PFSK-1 (cell line): Measurements from ENCODE around the gene TSPAN15.

ENCODE experiments used
- FOXP2 ChIP-seq: optimal IDR thresholded peaks from 2 replicates; pipeline ENCODE3; 2011; ENCODE audit warnings: borderline replicate concordance, control low read depth, inconsistent platforms; ENCODE audit not compliant: insufficient read depth; ENCODE audit errors: extremely low read length, extremely low read depth
- POLR2AphosphoS5 ChIP-seq: IDR thresholded peaks from 2 replicates; pipeline ENCODE4 v1.6.1; 2012; ENCODE audit warnings: low read depth, mild to moderate bottlenecking, control low read depth, low read length, moderate library complexity
- SIN3A ChIP-seq: IDR thresholded peaks from 2 replicates; pipeline ENCODE4 v1.6.1; 2012; ENCODE audit warnings: mild to moderate bottlenecking, low read length, moderate library complexity, borderline replicate concordance; ENCODE audit not compliant: insufficient read depth
- TAF1 ChIP-seq: IDR thresholded peaks from 2 replicates; pipeline ENCODE4 v1.6.1; 2012; ENCODE audit warnings: low read length, control low read depth, borderline replicate concordance; ENCODE audit not compliant: insufficient read depth
- TF ChIP-seq, protein P1 (sequence below), 2 experiments: IDR thresholded peaks; 2 replicates each; pipeline versions ENCODE4 v1.6.1 to v1.8.0; 2011 to 2012; ENCODE audit warnings: low read depth in 2 of 2, low read length in 2 of 2, control low read depth in 1 of 2, inconsistent platforms in 1 of 2, mild to moderate bottlenecking in 1 of 2, moderate library complexity in 1 of 2; ENCODE audit not compliant: insufficient read depth in 1 of 2

Gene TSPAN15

DNA sequence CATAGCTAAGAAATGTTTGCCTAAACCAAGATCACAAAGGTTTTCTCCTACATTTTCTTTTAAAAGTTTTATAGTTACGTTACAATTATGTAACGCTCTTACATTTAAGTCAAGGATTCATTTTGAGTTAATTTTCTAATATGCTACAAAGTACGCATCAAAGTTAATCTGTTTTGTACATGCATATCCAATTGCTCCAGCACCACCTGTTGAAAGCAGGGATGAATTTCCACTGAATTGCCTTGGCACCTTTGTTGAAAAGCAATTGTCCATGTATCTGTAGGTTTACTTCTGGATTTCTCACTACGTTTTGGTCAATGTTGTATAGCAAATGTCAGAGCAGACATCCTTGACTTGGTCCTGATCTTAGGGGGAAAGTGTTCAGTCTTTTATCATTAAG lies 62.4 kb downstream of the TSPAN15 start:
- TF ChIP-seq SIN3A = no peak
- TF ChIP-seq FOXP2 = no peak
- TF ChIP-seq TAF1 = no peak
- no peak for TF ChIP-seq POLR2AphosphoS5
- TF ChIP-seq, protein P1, sequence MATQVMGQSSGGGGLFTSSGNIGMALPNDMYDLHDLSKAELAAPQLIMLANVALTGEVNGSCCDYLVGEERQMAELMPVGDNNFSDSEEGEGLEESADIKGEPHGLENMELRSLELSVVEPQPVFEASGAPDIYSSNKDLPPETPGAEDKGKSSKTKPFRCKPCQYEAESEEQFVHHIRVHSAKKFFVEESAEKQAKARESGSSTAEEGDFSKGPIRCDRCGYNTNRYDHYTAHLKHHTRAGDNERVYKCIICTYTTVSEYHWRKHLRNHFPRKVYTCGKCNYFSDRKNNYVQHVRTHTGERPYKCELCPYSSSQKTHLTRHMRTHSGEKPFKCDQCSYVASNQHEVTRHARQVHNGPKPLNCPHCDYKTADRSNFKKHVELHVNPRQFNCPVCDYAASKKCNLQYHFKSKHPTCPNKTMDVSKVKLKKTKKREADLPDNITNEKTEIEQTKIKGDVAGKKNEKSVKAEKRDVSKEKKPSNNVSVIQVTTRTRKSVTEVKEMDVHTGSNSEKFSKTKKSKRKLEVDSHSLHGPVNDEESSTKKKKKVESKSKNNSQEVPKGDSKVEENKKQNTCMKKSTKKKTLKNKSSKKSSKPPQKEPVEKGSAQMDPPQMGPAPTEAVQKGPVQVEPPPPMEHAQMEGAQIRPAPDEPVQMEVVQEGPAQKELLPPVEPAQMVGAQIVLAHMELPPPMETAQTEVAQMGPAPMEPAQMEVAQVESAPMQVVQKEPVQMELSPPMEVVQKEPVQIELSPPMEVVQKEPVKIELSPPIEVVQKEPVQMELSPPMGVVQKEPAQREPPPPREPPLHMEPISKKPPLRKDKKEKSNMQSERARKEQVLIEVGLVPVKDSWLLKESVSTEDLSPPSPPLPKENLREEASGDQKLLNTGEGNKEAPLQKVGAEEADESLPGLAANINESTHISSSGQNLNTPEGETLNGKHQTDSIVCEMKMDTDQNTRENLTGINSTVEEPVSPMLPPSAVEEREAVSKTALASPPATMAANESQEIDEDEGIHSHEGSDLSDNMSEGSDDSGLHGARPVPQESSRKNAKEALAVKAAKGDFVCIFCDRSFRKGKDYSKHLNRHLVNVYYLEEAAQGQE (IDR thresholded peaks at IDR 0.05; ENCODE audit: insufficient read depth in 1 of 2, low read depth in 2 of 2, low read length in 2 of 2) = no peak

DNA sequence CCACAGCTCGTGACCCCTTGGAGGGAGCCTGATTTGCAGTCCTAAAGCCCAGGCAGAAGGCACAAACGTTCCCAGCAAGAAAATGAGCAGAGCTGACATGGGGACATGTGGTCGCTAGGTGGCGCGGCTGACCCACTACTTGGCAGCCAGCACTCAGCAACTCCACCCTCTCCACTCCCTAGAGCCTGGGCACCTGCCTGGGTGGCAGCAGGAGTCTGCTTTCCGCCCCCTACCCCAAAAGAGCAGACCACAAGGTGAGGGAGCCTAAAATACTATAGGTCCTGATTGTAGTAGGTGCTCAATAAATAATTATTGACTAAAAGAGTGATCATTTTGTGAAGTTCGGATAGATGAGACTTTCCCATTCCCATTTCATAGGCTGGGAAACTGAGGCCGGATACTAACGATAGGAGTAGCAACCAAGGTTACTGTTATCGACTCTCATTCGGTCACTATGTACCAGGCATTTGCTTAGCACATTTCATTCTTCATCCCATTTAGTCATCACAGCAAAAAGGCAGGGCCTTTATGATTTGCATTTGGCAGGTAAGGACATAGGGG lies 64.5 kb downstream of the TSPAN15 start:
- TF ChIP-seq POLR2AphosphoS5 (no peak), TAF1 (no peak), FOXP2 (no peak), SIN3A (no peak)
- TF ChIP-seq, protein P1 (IDR thresholded peaks at IDR 0.05; ENCODE audit: insufficient read depth in 1 of 2, low read depth in 2 of 2, low read length in 2 of 2) = no peak

DNA sequence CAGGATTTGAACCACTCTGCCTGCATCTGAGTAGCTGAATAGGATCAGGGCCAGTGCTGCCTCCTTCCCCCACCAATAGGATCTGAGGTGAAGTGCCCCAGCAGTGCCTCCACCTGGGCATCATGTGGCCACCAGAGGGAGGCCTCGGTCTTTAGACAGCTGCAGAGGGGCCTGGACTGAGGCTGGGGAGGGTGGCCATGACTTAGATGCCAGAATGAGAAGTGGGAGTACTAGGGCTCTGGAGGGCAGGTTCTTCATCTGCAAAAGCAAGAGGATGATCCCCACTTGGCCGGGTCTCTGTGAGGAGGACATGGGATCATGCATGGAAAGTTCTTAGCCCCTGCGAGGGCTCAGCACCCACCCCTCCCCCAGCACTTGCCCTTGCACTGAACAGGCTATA lies 65.1 kb downstream of the TSPAN15 start:
- TF ChIP-seq SIN3A = no peak

DNA sequence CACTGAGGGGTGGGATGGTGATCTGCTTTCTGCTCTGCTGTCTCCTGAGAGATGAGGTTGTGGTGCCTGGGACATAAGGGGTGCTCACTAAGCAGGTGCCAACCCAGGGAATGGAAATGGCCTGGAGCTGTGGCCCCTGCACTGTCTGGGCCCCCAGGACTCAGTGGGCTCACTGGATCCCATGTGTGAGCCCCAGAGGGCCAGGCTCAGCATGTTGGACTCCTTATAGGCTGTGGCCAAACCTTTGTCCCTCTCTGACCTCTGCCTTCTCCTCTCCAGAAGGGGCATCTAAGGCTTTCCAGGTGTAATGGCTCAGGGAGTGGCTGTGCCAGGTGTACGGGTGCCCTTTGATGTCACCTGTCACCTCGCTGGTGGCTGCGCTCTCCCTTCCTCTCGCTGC lies 65.5 kb downstream of the TSPAN15 start:
- TF ChIP-seq POLR2AphosphoS5 (no peak), SIN3A (no peak), TAF1 (no peak), FOXP2 (no peak)
- TF ChIP-seq, protein P1 (IDR thresholded peaks at IDR 0.05; ENCODE audit: insufficient read depth in 1 of 2, low read depth in 2 of 2, low read length in 2 of 2) = no peak

DNA sequence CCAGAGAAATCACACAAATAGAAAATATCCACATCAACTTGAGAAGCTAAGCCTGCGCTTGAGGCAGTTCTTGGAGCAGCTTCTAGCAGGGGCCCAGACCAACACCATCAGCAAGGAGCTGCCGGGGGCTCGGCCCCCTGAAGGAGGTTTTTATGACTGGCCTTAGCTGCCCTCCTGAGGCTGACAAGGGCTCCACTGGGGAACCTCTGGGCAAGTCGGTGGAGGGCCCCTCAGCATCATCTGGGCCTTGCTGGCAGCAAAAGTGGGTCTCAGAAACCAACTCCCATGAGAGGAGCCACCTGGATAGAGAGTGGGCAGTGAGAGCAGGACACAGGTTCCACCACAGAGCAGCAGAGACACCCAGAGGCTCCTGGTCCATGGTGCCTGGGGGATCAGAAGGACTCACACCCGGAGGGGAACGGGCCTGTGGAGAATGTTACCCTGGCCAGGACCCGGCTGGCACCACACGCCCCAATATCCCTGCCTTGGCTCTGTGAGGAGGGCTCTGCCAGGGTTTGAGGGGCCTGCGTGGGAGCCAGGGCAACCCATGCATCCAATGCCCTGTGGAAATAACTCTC lies 66.1 kb downstream of the TSPAN15 start:
- no peak for TF ChIP-seq POLR2AphosphoS5
- no peak for TF ChIP-seq FOXP2
- TF ChIP-seq SIN3A = no peak
- TF ChIP-seq TAF1 = no peak
- TF ChIP-seq, protein P1 (IDR thresholded peaks at IDR 0.05; ENCODE audit: insufficient read depth in 1 of 2, low read depth in 2 of 2, low read length in 2 of 2) = no peak
